C4-2B (cell line): ENCODE results near the gene IFT80.

Experiments used
- ZFX ChIP-seq: fragments of 450-650 bp; IDR thresholded peaks from 2 replicates; pipeline ENCODE4 v1.6.1; 2017
- TF ChIP-seq, protein P1 (sequence below): fragments of 450-650 bp; conservative IDR thresholded peaks from 2 replicates; pipeline ENCODE4 v1.5.1; 2017; ENCODE audit warnings: mild to moderate bottlenecking

DNA sequence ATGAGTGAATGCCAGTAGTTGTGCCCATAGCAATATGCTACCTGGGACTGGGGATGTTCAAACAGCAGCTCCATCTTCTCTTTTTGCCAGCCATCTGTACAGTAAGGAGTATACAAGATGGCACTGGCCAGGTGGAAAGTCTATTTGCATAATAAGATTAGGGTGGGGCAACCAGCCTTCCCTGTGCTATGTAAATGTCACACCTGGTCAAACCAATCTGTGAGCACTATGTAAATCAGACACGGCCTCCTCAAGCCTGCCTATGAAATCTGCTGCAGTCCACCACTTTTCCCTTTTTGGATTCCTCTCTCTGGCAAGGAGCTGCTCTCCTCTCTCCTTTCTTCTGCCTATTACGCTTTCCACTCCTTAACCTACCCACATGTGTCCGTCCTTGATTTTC lies 120.8 kb downstream of the IFT80 start:
- TF ChIP-seq, protein P1, sequence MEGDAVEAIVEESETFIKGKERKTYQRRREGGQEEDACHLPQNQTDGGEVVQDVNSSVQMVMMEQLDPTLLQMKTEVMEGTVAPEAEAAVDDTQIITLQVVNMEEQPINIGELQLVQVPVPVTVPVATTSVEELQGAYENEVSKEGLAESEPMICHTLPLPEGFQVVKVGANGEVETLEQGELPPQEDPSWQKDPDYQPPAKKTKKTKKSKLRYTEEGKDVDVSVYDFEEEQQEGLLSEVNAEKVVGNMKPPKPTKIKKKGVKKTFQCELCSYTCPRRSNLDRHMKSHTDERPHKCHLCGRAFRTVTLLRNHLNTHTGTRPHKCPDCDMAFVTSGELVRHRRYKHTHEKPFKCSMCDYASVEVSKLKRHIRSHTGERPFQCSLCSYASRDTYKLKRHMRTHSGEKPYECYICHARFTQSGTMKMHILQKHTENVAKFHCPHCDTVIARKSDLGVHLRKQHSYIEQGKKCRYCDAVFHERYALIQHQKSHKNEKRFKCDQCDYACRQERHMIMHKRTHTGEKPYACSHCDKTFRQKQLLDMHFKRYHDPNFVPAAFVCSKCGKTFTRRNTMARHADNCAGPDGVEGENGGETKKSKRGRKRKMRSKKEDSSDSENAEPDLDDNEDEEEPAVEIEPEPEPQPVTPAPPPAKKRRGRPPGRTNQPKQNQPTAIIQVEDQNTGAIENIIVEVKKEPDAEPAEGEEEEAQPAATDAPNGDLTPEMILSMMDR, result no peak
- TF ChIP-seq ZFX, result no peak
